ENCODE results near the gene RETREG3. TPM values are rescaled to one million over a fixed set of nuclear protein-coding genes. Genes with fewer than 3 reads are reported as not detected.
A peak's percentile ranks its signal among the peaks of the same experiment; 100 is the strongest.
"Not testable (repeated sequence)": the region's sequence is repeated elsewhere in the genome, so short reads cannot be mapped to it uniquely, and the experiment has no call there.

The RETREG3 gene
- total RNA-seq, 2 experiments from 2014 or later = 28.3 to 30.9 TPM

DNA sequence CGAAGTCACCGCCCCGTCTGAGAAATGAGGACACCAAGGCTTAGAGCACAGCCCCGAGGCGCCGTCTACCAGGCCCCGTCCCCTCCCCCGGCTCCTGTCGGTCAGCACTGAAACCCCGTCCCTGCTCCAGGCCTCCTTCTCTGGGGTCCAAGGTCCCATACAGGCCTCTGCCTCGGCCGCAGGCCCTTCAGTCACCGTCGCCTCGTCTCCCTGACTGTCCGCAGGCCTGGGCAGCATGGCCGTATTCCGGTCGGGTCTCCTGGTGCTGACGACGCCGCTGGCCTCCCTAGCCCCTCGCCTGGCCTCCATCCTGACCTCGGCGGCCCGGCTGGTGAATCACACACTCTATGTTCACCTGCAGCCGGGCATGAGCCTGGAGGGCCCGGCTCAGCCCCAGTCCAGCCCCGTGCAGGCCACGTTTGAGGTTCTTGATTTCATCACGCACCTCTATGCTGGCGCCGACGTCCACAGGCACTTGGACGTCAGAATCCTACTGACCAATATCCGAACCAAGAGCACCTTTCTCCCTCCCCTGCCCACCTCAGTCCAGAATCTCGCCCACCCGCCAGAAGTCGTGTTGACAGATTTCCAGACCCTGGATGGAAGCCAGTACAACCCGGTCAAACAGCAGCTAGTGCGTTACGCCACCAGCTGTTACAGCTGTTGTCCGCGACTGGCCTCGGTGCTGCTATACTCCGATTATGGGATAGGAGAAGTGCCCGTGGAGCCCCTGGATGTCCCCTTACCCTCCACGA is 46.6 kb downstream of the RETREG3 start:
- POLR2A ChIA-PET = interaction anchor here (0.6 kb wide), 1 partner anchor 14 kb away, joined by 3 read pairs; no protein-coding TSS in a partner anchor
- Mint-ChIP-seq H3K9me3 (ENCODE audit: low read depth) (no peaks in the 10 kb centered on the region), H3K27ac (peak overlapping the region; percentile 99), H3K4me1 (peaks cover 31% of the 10 kb centered on the region), H3K36me3 (ENCODE audit: low read depth) (peaks cover 20% of the 10 kb centered on the region), H3K4me3 (peak overlapping the region; percentile 94), H3K27me3 (no peaks in the 10 kb centered on the region)
- peak; percentile 14 for ATAC-seq
- intact Hi-C loops (cut with DNase I, micrococcal nuclease) = loop anchor here (1.0 to 10.0 kb wide), 7 partner anchors 14 to 612 kb away; partner anchors contain the start of genes PSMC3IP (in 2 of the 2), AARSD1 (in 1 of the 2), NAGLU (in 1 of the 2) and NBR1 (in 1 of the 2)
- CTCF ChIA-PET = interaction anchor here (0.7 to 2.3 kb wide), 6 partner anchors 15 to 477 kb away, joined by 3 to 8 read pairs (median 3); partner anchors contain the start of genes BECN1, PSMC3IP and TUBG1
- peak; percentile 52 for DNase-seq

DNA sequence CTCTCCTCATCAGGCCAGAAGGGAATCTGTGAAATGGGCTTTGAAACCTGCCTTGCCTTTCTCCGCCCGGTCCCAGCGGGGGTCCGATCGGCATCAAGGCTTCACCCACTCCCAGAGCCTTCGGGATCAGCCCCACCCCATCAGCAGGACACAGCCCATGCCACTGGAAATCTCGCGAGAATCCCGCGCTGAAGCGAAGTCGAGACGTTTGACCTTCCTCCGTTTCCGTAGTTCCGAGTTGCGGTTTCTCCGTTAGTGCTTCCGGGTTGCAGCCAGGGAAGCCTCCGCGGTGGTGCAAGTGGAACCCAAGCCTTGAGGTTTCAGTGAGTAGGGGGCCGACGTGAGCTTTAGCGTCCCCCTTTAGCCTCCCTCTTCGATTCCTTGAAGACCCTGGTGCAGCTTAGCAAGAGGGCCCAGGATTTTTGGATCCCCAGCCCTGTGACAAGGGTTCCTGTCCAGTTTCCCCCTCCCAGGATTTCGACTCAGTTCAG is 47.2 kb downstream of the RETREG3 start, which contains the start of gene COASY:
Gene COASY (plus strand): TSS at position 252 of the 491 bp plus-strand sequence. CDS start 475 bp downstream, outside the sequence.
- intact Hi-C loops (cut with DNase I, micrococcal nuclease) = loop anchor here (1.0 to 10.0 kb wide), 7 partner anchors 15 to 613 kb away; partner anchors contain the start of genes PSMC3IP (in 2 of the 2), AARSD1 (in 1 of the 2), NAGLU (in 1 of the 2) and NBR1 (in 1 of the 2)
- peaks cover 32% of the 10 kb centered on the region for H3K4me1 Mint-ChIP-seq

DNA sequence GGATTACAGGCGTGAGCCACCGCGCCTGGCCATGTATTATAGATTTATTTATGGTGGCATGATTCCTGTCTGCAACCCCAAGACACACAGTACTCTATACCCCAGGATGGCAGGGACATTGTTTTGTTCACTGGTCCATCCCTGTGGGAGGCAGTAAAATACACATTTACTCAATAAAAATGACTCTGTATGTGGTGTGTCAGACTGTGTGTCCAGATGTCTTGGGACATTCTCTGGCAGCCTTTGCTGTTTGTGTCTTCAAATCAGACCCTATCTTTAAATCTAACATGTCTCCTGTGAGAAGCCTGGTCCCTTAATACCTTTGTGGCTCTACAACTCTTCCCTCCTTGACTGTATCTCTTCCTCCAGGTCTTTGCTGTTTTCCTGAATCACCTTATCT is 48.9 kb downstream of the RETREG3 start:
- CTCF ChIA-PET = no interaction called here

More for the DNA sequence above, 47.2 kb downstream of the RETREG3 start, which contains the start of gene COASY:
- H3K4me3 Mint-ChIP-seq = peak within 1 kb of the TSS; percentile 94
- H3K9me3 Mint-ChIP-seq (ENCODE audit: low read depth) = no peaks in the 10 kb centered on the region
- ATAC-seq (peak; percentile 79), DNase-seq (peak; percentile 96)
- H3K27me3 Mint-ChIP-seq = no peaks in the 10 kb centered on the region
- peaks cover 16% of the 10 kb centered on the region for H3K36me3 Mint-ChIP-seq (ENCODE audit: low read depth)
- H3K27ac Mint-ChIP-seq = peak within 1 kb of the TSS; percentile 99
- ChIA-PET CTCF (interaction anchor here (0.7 kb wide), 1 partner anchor 284 kb away, joined by 3 read pairs; no protein-coding TSS in a partner anchor), POLR2A (no interaction called here)

DNA sequence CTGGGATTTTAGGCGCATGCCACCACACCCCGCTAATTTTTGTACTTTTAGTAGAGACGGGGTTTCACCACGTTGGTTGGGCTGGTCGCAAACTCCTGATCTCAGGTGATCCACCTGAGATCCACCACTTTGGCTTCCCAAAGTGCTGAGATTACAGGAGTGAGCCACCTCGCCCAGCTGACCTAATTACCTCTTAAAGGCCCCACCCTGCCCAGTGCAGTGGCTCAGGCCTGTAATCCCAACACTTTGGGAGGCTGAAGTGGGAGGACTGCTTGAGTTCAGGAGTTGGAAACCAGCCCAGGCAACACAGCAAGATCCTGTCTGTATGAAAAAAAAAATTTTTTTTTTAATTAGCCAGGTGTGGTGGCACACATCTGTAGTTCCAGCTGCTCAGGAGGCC is 50.1 kb downstream of the RETREG3 start:
- Mint-ChIP-seq H3K9me3 (ENCODE audit: low read depth) (no peaks in the 10 kb centered on the region), H3K36me3 (ENCODE audit: low read depth) (peaks cover 11% of the 10 kb centered on the region), H3K27ac (no peak overlapping the region), H3K4me3 (no peak overlapping the region), H3K27me3 (no peaks in the 10 kb centered on the region), H3K4me1 (peaks cover 39% of the 10 kb centered on the region)
- CTCF ChIA-PET = interaction anchor here (0.8 kb wide), 1 partner anchor 10 kb away, joined by 3 read pairs; no protein-coding TSS in a partner anchor
- POLR2A ChIA-PET = no interaction called here
- no peak for DNase-seq
- intact Hi-C loops (cut with DNase I, micrococcal nuclease) = no loop called here
- ATAC-seq = no peak

More for the DNA sequence above, 48.9 kb downstream of the RETREG3 start:
- Mint-ChIP-seq H3K36me3 (ENCODE audit: low read depth) (peaks cover 11% of the 10 kb centered on the region), H3K4me1 (peaks cover 35% of the 10 kb centered on the region), H3K4me3 (peak overlapping the region; percentile 48), H3K27ac (peak overlapping the region; percentile 11), H3K27me3 (no peaks in the 10 kb centered on the region), H3K9me3 (ENCODE audit: low read depth) (no peaks in the 10 kb centered on the region)
- intact Hi-C loops (cut with DNase I, micrococcal nuclease) = loop anchor here in 1 of 2 experiments (10.0 kb wide), 1 partner anchor 615 kb away; the partner anchor contains the start of gene NBR1
- DNase-seq = no peak
- no peak for ATAC-seq
- POLR2A ChIA-PET = interaction anchor here (0.6 kb wide), 1 partner anchor 375 kb away, joined by 3 read pairs; the partner anchor contains the start of gene HCRT

DNA sequence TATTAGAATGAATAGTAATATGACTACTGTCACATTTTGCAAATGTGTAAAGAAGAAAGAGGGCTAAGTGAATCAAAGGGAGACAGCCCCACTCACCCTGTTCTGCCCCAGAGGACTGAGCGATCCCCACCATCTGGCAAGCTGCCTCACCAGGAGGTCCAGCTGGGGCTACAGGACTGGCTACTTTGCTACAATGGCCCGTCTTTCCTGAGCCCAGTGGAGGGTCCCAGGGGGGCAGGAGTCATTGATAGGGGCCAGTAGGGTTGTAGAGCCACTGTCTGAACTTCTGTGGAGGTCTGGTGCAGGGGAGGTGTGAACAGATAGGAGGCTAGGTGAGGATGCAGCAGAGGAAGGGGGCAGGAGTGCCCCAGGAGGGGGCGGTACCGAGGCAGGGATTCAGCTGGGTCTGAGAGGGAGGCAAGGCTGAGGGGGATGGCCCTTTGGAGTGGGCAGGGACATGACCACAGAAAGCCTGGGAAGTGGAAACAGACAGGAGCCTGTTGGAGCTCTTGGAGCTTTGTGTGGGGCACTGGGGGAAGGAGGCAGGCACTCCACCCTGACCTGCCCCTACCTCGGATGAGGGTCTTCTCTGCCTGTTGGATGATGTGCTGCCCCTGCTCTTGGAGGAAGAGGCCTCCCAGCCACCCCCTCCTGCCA is 53.1 kb downstream of the RETREG3 start:
- intact Hi-C loops (cut with DNase I, micrococcal nuclease); H3K27me3 Mint-ChIP-seq; CTCF ChIA-PET; POLR2A ChIA-PET; H3K9me3 Mint-ChIP-seq (ENCODE audit: low read depth); H3K36me3 Mint-ChIP-seq (ENCODE audit: low read depth); DNase-seq; H3K4me3 Mint-ChIP-seq; H3K27ac Mint-ChIP-seq: not testable (repeated sequence)
- ATAC-seq = peak; percentile 30
- peaks cover 23% of the 10 kb centered on the region for H3K4me1 Mint-ChIP-seq

DNA sequence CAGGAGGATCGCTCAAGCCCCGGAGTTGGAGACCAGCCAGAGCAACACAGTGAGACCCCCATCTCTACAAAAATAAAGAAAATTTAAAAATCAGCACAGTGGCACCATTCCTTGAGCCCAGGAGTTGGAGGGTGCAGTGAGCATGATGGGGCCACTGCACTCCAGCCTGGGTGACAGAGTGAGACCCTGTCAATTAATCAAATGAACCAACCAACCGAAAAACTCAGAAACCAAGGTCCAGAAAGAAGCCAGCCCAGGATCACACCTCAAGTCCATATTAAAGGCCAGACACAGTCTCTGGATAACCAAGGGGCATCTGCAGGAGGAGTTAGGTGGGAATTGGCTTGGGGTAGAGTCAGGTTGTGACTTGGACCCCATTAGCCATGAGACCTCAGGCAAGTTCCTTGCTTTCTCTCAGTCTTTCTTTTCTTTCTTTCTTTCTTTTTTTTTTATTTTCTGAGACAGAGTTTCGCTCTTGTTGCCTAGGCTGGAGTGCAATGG is 54.0 kb downstream of the RETREG3 start:
- peak; percentile 1 for ATAC-seq

DNA sequence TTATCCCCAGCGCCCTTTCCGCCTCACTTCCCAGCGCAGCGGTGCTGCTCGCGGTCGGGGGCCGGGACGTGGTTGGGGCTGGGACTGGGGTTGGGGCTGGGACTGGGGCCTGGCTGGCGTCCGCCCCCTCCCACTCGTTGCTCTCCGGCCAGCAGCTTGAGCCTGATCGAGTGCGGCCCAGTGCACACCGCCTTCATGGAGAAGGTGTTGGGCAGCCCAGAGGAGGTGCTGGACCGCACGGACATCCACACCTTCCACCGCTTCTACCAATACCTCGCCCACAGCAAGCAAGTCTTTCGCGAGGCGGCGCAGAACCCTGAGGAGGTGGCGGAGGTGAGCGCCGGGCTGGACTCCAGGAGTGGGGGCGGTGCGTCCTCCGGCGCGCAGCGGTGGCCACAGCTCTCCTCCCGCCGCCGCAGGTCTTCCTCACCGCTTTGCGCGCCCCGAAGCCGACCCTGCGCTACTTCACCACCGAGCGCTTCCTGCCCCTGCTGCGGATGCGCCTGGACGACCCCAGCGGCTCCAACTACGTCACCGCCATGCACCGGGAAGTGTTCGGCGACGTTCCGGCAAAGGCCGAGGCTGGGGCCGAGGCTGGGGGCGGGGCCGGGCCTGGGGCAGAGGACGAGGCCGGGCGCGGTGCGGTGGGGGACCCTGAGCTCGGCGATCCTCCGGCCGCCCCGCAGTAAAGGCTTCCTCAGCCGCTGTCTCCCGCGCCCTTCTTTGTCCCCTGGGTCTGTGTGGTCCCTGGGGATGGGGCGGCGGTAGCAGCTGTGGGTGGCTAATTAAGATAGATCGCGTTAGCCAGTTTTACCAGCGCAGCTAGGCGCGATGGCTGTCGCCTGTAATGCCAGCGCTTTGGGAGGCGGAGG is 54.7 kb downstream of the RETREG3 start:
- intact Hi-C loops (cut with DNase I, micrococcal nuclease) = loop anchor here (1.0 kb wide), 1 partner anchor 18 kb away; the partner anchor contains the start of gene NAGLU (in 2 of the 2)
- ChIA-PET POLR2A (interaction anchor here (0.6 kb wide), 2 partner anchors 260 to 569 kb away, joined by 3 to 4 read pairs; no protein-coding TSS in a partner anchor), CTCF (interaction anchor here (0.5 to 2.0 kb wide), 6 partner anchors 13 to 301 kb away, joined by 3 to 8 read pairs (median 3); partner anchors contain the start of genes NAGLU and PSMC3IP)
- Mint-ChIP-seq H3K36me3 (ENCODE audit: low read depth) (no peaks in the 10 kb centered on the region), H3K4me1 (peaks cover 22% of the 10 kb centered on the region), H3K27ac (peak overlapping the region; percentile 92), H3K27me3 (no peaks in the 10 kb centered on the region), H3K9me3 (ENCODE audit: low read depth) (no peaks in the 10 kb centered on the region), H3K4me3 (peak overlapping the region; percentile 85)
- peak; percentile 85 for DNase-seq
- ATAC-seq = peak; percentile 85

More for the DNA sequence above, 54.0 kb downstream of the RETREG3 start:
- ChIA-PET POLR2A (interaction anchor here (0.6 kb wide), 1 partner anchor 568 kb away, joined by 4 read pairs; no protein-coding TSS in a partner anchor), CTCF (interaction anchor here (0.5 to 2.0 kb wide), 5 partner anchors 13 to 301 kb away, joined by 3 to 8 read pairs (median 3); partner anchors contain the start of gene NAGLU)
- H3K4me3 Mint-ChIP-seq = peak overlapping the region; percentile 85
- peak overlapping the region; percentile 92 for H3K27ac Mint-ChIP-seq
- DNase-seq = no peak
- intact Hi-C loops (cut with DNase I, micrococcal nuclease) = no loop called here
- H3K9me3 Mint-ChIP-seq (ENCODE audit: low read depth) = no peaks in the 10 kb centered on the region
- H3K27me3 Mint-ChIP-seq = no peaks in the 10 kb centered on the region
- H3K36me3 Mint-ChIP-seq (ENCODE audit: low read depth) = no peaks in the 10 kb centered on the region
- peaks cover 22% of the 10 kb centered on the region for H3K4me1 Mint-ChIP-seq

DNA sequence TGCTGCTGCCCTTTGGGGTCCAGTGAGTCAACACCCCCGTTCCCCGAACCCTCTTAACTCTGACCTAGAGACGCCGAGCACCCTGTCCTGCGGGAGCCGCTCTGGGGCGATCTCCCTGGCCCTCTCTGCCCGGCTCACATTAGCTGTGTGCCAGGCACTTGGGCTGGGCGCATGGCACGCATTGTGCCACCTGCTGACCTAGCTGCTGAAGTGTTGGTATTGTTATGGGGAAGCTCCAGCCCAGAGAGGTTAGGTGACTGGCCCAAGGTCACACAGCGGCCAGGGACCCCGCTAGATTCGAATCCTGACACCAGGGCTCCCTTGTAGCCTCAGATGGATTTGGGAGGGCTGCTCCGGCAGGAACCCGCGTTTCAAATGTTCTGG is 55.3 kb downstream of the RETREG3 start:
- intact Hi-C loops (cut with DNase I, micrococcal nuclease) = loop anchor here (1.0 kb wide), 1 partner anchor 18 kb away; the partner anchor contains the start of gene NAGLU (in 2 of the 2)
- H3K36me3 Mint-ChIP-seq (ENCODE audit: low read depth) = no peaks in the 10 kb centered on the region
- H3K27me3 Mint-ChIP-seq = no peaks in the 10 kb centered on the region
- peak overlapping the region; percentile 85 for H3K4me3 Mint-ChIP-seq
- CTCF ChIA-PET = interaction anchor here (0.6 to 2.0 kb wide), 2 partner anchors 18 to 23 kb away, joined by 5 to 8 read pairs; partner anchors contain the start of genes NAGLU and PSMC3IP
- peaks cover 28% of the 10 kb centered on the region for H3K4me1 Mint-ChIP-seq
- peak overlapping the region; percentile 92 for H3K27ac Mint-ChIP-seq
- POLR2A ChIA-PET = interaction anchor here (0.6 kb wide), 1 partner anchor 260 kb away, joined by 3 read pairs; no protein-coding TSS in a partner anchor
- no peaks in the 10 kb centered on the region for H3K9me3 Mint-ChIP-seq (ENCODE audit: low read depth)
- ATAC-seq (peak; percentile 40), DNase-seq (peak; percentile 58)

DNA sequence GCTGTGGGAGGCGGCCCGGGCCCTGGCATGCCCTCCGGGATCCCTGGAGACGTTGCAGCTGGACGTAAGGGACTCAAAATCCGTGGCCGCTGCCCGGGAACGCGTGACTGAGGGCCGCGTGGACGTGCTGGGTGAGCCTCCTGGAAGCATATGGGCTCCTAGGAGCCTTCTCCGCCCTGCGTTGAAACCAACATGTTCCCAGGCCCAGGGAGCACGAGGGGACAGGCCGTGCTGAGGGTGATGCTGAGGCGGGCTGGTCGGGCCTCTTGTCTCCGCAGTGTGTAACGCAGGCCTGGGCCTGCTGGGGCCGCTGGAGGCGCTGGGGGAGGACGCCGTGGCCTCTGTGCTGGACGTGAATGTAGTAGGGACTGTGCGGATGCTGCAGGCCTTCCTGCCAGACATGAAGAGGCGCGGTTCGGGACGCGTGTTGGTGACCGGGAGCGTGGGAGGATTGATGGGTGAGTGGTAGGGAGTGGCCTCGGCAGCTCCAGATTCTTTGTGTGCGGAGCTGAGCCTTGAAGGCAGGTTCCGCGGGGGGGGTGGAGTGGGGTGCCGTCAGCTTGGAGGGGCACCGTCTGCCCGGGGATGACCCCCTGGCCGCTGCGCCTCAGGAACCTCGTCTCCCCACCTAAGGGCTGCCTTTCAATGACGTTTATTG is 55.9 kb downstream of the RETREG3 start:
- H3K27me3 Mint-ChIP-seq = no peaks in the 10 kb centered on the region
- H3K36me3 Mint-ChIP-seq (ENCODE audit: low read depth) = no peaks in the 10 kb centered on the region
- H3K9me3 Mint-ChIP-seq (ENCODE audit: low read depth) = no peaks in the 10 kb centered on the region
- ATAC-seq (no peak), DNase-seq (no peak)
- no peak overlapping the region for H3K27ac Mint-ChIP-seq
- peaks cover 30% of the 10 kb centered on the region for H3K4me1 Mint-ChIP-seq
- ChIA-PET CTCF (interaction anchor here (0.6 to 2.0 kb wide), 2 partner anchors 18 to 325 kb away, joined by 3 to 8 read pairs; partner anchors contain the start of gene NAGLU), POLR2A (interaction anchor here (0.6 kb wide), 1 partner anchor 165 kb away, joined by 5 read pairs; the partner anchor contains the start of gene STAT3)
- intact Hi-C loops (cut with DNase I, micrococcal nuclease) = no loop called here
- H3K4me3 Mint-ChIP-seq = peak overlapping the region; percentile 85

Data from activated CD4-positive, alpha-beta T cell treated with anti-CD3 and anti-CD28 coated beads for 36 hours (primary cell).